Putamen (tissue), 1 donor: Measurements from ENCODE around the gene RPS28.
"Not testable (repeated sequence)": the region's sequence is repeated elsewhere in the genome, so short reads cannot be mapped to it uniquely, and the experiment has no call there.

Experiments used
- DNase-seq: peaks from one replicate; pipeline ENCODE4 v3.0.0-alpha.2; 2016; ENCODE audit warnings: low spot score

RPS28 gene

GRCh38 chr19:8320564-8321066 lies 681 bp upstream of the RPS28 start:
- DNase-seq = no peak

- DNase-seq = no peak
Observed at GRCh38 chr19:8321986-8322637, 816 bp downstream of the RPS28 start.

GRCh38 chr19:8322638-8322997 lies 1.3 kb downstream of the RPS28 start:
- DNase-seq = no peak

- DNase-seq = no peak
Observed at GRCh38 chr19:8323781-8324185, 2.5 kb downstream of the RPS28 start.

- DNase-seq = no peak
Observed at GRCh38 chr19:8324186-8325050, 3.1 kb downstream of the RPS28 start.

GRCh38 chr19:8325454-8325853 lies 4.2 kb downstream of the RPS28 start:
- DNase-seq = no peak

GRCh38 chr19:8329996-8330395 lies 8.7 kb downstream of the RPS28 start:
- no peak for DNase-seq

GRCh38 chr19:8331263-8331845 lies 10.1 kb downstream of the RPS28 start:
- no peak for DNase-seq

GRCh38 chr19:8332976-8333766 lies 11.9 kb downstream of the RPS28 start:
- DNase-seq = no peak

- DNase-seq = no peak
Observed at GRCh38 chr19:8333767-8334457, 12.6 kb downstream of the RPS28 start.

GRCh38 chr19:8334458-8335342 lies 13.4 kb downstream of the RPS28 start:
- no peak for DNase-seq

GRCh38 chr19:8335343-8336071 lies 14.2 kb downstream of the RPS28 start:
- no peak for DNase-seq

GRCh38 chr19:8336072-8336569 lies 14.8 kb downstream of the RPS28 start:
- no peak for DNase-seq

GRCh38 chr19:8336660-8337059 lies 15.4 kb downstream of the RPS28 start:
- no peak for DNase-seq

GRCh38 chr19:8337728-8338127 lies 16.4 kb downstream of the RPS28 start:
- no peak for DNase-seq

- no peak for DNase-seq
Observed at GRCh38 chr19:8338835-8339234, 17.5 kb downstream of the RPS28 start.

GRCh38 chr19:8340341-8341096 lies 19.2 kb downstream of the RPS28 start:
- peak; percentile 39 for DNase-seq

- DNase-seq = not testable (repeated sequence)
Observed at GRCh38 chr19:8341504-8341903, 20.2 kb downstream of the RPS28 start.

GRCh38 chr19:8342316-8342683 lies 21.0 kb downstream of the RPS28 start:
- DNase-seq = no peak
